ENCODE measurements around the gene AVEN. TPM values are rescaled to one million over a fixed set of nuclear protein-coding genes. Genes with fewer than 3 reads are reported as not detected.

The AVEN gene
- total and polyA plus RNA-seq, 2 experiments from 2014 or later = 7.7 to 10.3 TPM

GRCh38 chr15:33851079-33851478 lies 187.9 kb downstream of the AVEN start (continued):
- TF ChIP-seq ZNF462 (CRISPR knock-in tag; IDR thresholded peaks at IDR 0.05) (no peak), ZNF114 (CRISPR knock-in tag; IDR thresholded peaks at IDR 0.05) (no peak), CREB1 (CRISPR knock-in tag; IDR thresholded peaks at IDR 0.05; ENCODE audit: low read depth) (no peak), POLR2AphosphoS5 (IDR thresholded peaks at IDR 0.05; ENCODE audit: low read depth) (no peak), JUNB (IDR thresholded peaks at IDR 0.05; ENCODE audit: unreplicated experiment) (no peak), ZNF331 (CRISPR knock-in tag; IDR thresholded peaks at IDR 0.05; ENCODE audit: low read depth) (no peak), EZH2phosphoT487 (IDR thresholded peaks at IDR 0.05; ENCODE audit: unreplicated experiment) (no peak), NANOG (IDR thresholded peaks at IDR 0.05; ENCODE audit: borderline replicate concordance) (no peak), STAT1 (IDR thresholded peaks at IDR 0.05; ENCODE audit: unreplicated experiment) (no peak), EZH2 (IDR thresholded peaks at IDR 0.05; ENCODE audit: low read depth, unreplicated experiment) (no peak), ETS1 (IDR thresholded peaks at IDR 0.05) (no peak)

All from GM23338 (cell line).